Measurements from ENCODE around the gene MGAT5B. TPM values are rescaled to one million over a fixed set of nuclear protein-coding genes. Genes with fewer than 3 reads are reported as not detected.
A peak's percentile ranks its signal among the peaks of the same experiment; 100 is the strongest.

The MGAT5B gene
- total RNA-seq, 1 donor from 2014 or later: 5.1 TPM

DNA sequence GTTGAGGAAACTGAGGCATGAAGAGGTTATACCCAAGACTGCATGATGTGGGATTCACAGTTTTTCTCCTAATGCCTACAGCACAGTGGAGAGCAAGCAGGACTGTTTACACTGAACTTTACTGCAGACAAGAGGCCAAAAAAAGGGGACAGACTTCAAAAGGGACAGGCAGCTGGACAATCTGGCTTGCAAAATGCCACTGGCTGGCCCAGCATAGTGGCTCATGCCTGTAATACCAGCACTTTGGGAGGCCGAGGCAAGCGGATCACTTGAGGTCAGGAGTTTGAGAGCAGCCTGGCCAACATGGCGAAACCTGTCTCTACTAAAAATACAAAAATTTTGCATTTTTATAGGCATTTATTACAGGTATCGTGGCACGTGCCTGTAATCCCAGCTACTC lies 2.0 kb upstream of the MGAT5B start:
- H3K4me3 ChIP-seq (ENCODE audit: low read depth, low read length): no peak overlapping the region
- H3K27me3 ChIP-seq (ENCODE audit: control insufficient read depth, insufficient read depth, low read length): peaks cover 18% of the 10 kb centered on the region
- TF ChIP-seq, protein P1, sequence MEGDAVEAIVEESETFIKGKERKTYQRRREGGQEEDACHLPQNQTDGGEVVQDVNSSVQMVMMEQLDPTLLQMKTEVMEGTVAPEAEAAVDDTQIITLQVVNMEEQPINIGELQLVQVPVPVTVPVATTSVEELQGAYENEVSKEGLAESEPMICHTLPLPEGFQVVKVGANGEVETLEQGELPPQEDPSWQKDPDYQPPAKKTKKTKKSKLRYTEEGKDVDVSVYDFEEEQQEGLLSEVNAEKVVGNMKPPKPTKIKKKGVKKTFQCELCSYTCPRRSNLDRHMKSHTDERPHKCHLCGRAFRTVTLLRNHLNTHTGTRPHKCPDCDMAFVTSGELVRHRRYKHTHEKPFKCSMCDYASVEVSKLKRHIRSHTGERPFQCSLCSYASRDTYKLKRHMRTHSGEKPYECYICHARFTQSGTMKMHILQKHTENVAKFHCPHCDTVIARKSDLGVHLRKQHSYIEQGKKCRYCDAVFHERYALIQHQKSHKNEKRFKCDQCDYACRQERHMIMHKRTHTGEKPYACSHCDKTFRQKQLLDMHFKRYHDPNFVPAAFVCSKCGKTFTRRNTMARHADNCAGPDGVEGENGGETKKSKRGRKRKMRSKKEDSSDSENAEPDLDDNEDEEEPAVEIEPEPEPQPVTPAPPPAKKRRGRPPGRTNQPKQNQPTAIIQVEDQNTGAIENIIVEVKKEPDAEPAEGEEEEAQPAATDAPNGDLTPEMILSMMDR (IDR thresholded peaks at IDR 0.05; ENCODE audit: insufficient read depth, low read length, poor library complexity, severe bottlenecking): no peak
- H3K36me3 ChIP-seq (ENCODE audit: control insufficient read depth, insufficient read depth, low read length): no peaks in the 10 kb centered on the region
- no peak for DNase-seq (ENCODE audit: low read depth)

- TF ChIP-seq, protein P1 (IDR thresholded peaks at IDR 0.05; ENCODE audit: insufficient read depth, low read length, poor library complexity, severe bottlenecking): no peak
- Histone ChIP-seq H3K36me3 (ENCODE audit: control insufficient read depth, insufficient read depth, low read length) (no peaks in the 10 kb centered on the region), H3K27me3 (ENCODE audit: control insufficient read depth, insufficient read depth, low read length) (peaks cover 18% of the 10 kb centered on the region), H3K4me3 (ENCODE audit: low read depth, low read length) (no peak overlapping the region)
- peak; percentile 21 for DNase-seq (ENCODE audit: low read depth)
Observed at GRCh38 chr17:76866774-76867577, 1.2 kb upstream of the MGAT5B start.

DNA sequence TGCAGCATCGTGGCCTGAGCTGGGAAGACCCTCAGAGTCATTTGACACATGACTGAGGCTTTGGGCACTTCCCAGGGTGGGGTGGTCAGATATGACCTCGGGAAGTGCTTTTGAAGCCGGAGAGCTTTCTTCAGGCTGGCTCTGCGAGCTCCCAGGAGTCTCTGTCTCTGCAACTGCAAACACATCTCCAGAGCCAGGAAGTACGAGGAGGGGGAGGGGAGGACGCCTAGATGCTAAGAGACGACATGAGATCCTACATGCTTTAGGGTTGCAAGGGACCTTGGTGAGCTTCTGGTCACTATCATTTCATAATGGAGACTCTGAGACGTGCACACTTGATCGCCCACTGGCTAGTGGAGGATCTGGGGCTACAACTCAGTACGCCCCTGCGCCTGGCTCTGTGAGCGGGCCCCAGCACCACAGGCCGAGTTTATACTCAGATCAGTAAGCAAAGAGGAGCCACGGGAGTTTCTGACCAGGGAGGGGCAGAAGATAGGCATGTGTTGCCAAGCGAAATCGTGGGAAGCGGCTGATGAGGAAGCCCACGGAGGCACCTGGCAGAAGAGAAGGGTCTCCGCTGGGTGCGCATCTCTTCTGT lies 527 bp upstream of the MGAT5B start:
- Histone ChIP-seq H3K4me3 (ENCODE audit: low read depth, low read length) (no peak overlapping the region), H3K27me3 (ENCODE audit: control insufficient read depth, insufficient read depth, low read length) (peaks cover 18% of the 10 kb centered on the region), H3K36me3 (ENCODE audit: control insufficient read depth, insufficient read depth, low read length) (no peaks in the 10 kb centered on the region)
- TF ChIP-seq, protein P1 (IDR thresholded peaks at IDR 0.05; ENCODE audit: insufficient read depth, low read length, poor library complexity, severe bottlenecking): no peak
- peak; percentile 26 for DNase-seq (ENCODE audit: low read depth)

DNA sequence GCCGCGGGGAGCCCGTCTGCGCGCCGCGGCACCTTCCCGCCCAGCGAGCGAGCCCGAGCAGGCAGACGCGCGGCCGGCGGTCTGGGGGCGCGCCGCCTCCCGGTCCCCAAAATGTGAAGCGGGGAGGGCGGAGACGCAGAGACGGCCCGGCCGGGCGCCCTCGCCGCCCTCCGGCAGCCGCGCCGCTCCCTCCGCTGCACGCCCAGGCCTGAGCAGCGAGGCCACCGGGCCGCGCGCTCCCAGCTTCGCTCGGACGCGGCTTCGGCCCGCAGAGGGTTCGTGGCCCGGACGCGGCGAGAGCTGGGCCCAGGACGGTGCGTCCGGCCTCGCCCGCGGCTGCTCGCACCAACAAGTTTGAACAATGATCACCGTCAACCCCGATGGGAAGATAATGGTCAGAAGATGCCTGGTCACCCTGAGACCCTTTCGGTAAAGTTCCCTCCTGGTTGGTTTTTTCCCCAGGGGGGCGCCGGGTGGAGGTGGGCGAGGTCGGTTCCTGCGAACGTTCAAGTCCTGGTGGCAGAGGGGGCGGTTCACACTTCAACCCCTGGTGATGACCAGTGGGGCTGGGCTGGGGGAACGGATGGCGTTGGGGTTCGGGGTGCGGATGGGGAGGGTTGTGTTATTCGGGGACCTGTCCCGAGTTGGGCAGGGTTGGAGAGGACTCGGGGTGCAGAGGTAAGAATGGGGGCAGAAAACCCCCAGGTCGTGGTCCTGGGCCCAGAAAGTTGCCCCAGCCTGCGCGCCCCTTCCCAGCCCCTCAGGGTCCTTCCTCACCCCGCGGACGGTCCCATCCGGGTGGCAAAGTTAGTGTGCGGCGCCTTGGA lies 678 bp downstream of the MGAT5B start:
- TF ChIP-seq, protein P1 (IDR thresholded peaks at IDR 0.05; ENCODE audit: insufficient read depth, low read length, poor library complexity, severe bottlenecking): no peak
- Histone ChIP-seq H3K4me3 (ENCODE audit: low read depth, low read length) (peak overlapping the region; percentile 43), H3K27me3 (ENCODE audit: control insufficient read depth, insufficient read depth, low read length) (peaks cover 18% of the 10 kb centered on the region), H3K36me3 (ENCODE audit: control insufficient read depth, insufficient read depth, low read length) (no peaks in the 10 kb centered on the region)
- no peak for DNase-seq (ENCODE audit: low read depth)

- TF ChIP-seq, protein P1 (IDR thresholded peaks at IDR 0.05; ENCODE audit: insufficient read depth, low read length, poor library complexity, severe bottlenecking): no peak
- Histone ChIP-seq H3K27me3 (ENCODE audit: control insufficient read depth, insufficient read depth, low read length) (peaks cover 18% of the 10 kb centered on the region), H3K4me3 (ENCODE audit: low read depth, low read length) (peak overlapping the region; percentile 43), H3K36me3 (ENCODE audit: control insufficient read depth, insufficient read depth, low read length) (no peaks in the 10 kb centered on the region)
- DNase-seq (ENCODE audit: low read depth): no peak
Observed at GRCh38 chr17:76869496-76870376, 1.5 kb downstream of the MGAT5B start.

Data from kidney epithelial cell (primary cell).